Panc1 (cell line): ENCODE data around the gene SYTL3. TPM values are rescaled to one million over a fixed set of nuclear protein-coding genes. Genes with fewer than 3 reads are reported as not detected.

Experiments used
- ATAC-seq: fragments of 200-7000 bp; cut with Tn5 transposase; 2 replicates; pipeline ENCODE4 v1.9.1; 2020; ENCODE audit warnings: mild to moderate bottlenecking, moderate library complexity
- BruUV-seq: library from RNA; stranded (reverse); fragments of 400-500 nt; replicated peaks from 2 replicates; lab custom pipeline; 2021; lab: Mats Ljungman, UMichigan
- CTCF ChIA-PET: fragments of 300-600 bp; sonication (Branson Sonifier 250); formaldehyde crosslinking; loops from one replicate; lab custom pipeline; 2022; ENCODE audit warnings: antibody characterized with exemption; lab: Charles Lee
- POLR2A ChIA-PET: fragments of 300-600 bp; sonication (Branson Sonifier 250); formaldehyde crosslinking; loops from one replicate; lab custom pipeline; 2022; ENCODE audit warnings: antibody characterized with exemption; lab: Charles Lee
- DNase-seq: peaks from one replicate; pipeline ENCODE4 v3.0.0-alpha.2; 2010; ENCODE audit warnings: low read depth, low spot score
- H3K27ac ChIP-seq: 2 replicates; pipeline ENCODE4 v1.5.1; 2011; ENCODE audit warnings: mild to moderate bottlenecking, low read length, inconsistent platforms
- H3K27me3 ChIP-seq: fragments of 200-500 bp; sonication (Bioruptor generic); 2 replicates; pipeline ENCODE4 v1.6.0; 2014; ENCODE audit warnings: low read length, inconsistent platforms; ENCODE audit not compliant: control insufficient read depth, insufficient read depth
- H3K36me3 ChIP-seq: fragments of 200-500 bp; sonication (Bioruptor generic); 2 replicates; pipeline ENCODE4 v1.5.1; 2014; ENCODE audit warnings: inconsistent platforms, mild to moderate bottlenecking, low read length, moderate library complexity; ENCODE audit not compliant: control insufficient read depth, insufficient read depth
- H3K4me1 ChIP-seq: 2 replicates; pipeline ENCODE4 v1.5.1; 2011; ENCODE audit warnings: inconsistent platforms, mild to moderate bottlenecking, low read length, moderate library complexity; ENCODE audit not compliant: control insufficient read depth, insufficient read depth
- H3K4me3 ChIP-seq, 2 experiments: 2 replicates each; pipeline ENCODE4 v1.5.1; 2011 to 2012; ENCODE audit warnings: low read depth in 2 of 2, low read length in 2 of 2, mild to moderate bottlenecking in 2 of 2, inconsistent platforms in 1 of 2, moderate library complexity in 1 of 2
- H3K9me3 ChIP-seq: fragments of 200-500 bp; sonication (Bioruptor generic); 2 replicates; pipeline ENCODE4 v1.5.1; 2014; ENCODE audit warnings: low read depth, mild to moderate bottlenecking, inconsistent platforms, low read length, moderate library complexity; ENCODE audit not compliant: control insufficient read depth, insufficient read depth
- POLR2AphosphoS5 ChIP-seq: IDR thresholded peaks from 2 replicates; pipeline ENCODE4 v1.6.1; 2012; ENCODE audit warnings: mild to moderate bottlenecking, low read depth, low read length, moderate library complexity
- SIN3A ChIP-seq: IDR thresholded peaks from 2 replicates; pipeline ENCODE4 v1.6.1; 2012; ENCODE audit warnings: low read depth, mild to moderate bottlenecking, low read length, moderate library complexity, borderline replicate concordance; ENCODE audit not compliant: insufficient read depth
- TCF7L2 ChIP-seq: IDR thresholded peaks from 2 replicates; pipeline ENCODE4 v1.6.1; 2011; ENCODE audit warnings: mild to moderate bottlenecking, low read depth, low read length, inconsistent platforms
- in situ Hi-C: cut with HindIII; loops from 2 replicates; pipeline ENCODE4 v1.10.0; 2016; ENCODE audit warnings: low sequenced_read_pairs, low pct_unique_long_range_greater_than_20kb
- intact Hi-C: fragments of 100-400 bp; cut with micrococcal nuclease; formaldehyde crosslinking; loops from one replicate; pipeline ENCODE4 v1.10.0; 2022; ENCODE audit not compliant: unreplicated experiment
- total RNA-seq: library from RNA; stranded (reverse); gene quantifications from one replicate; pipeline ENCODE4 v1.2.1, GENCODE V29; 2021; ENCODE audit not compliant: unreplicated experiment
- TF ChIP-seq, protein P1 (sequence below): fragments of 450-650 bp; IDR thresholded peaks from 2 replicates; pipeline ENCODE4 v1.5.1; 2017; ENCODE audit warnings: mild to moderate bottlenecking
- TF ChIP-seq, protein P2 (sequence below), 2 experiments: IDR thresholded peaks; 2 replicates each; pipeline ENCODE4 v1.6.1; 2011 to 2012; ENCODE audit warnings: low read depth in 2 of 2, control low read depth in 1 of 2, low read length in 1 of 2, mild to moderate bottlenecking in 1 of 2, moderate library complexity in 1 of 2; ENCODE audit not compliant: insufficient read depth in 1 of 2

Gene SYTL3
- total RNA-seq, 1 experiment from 2014 or later: 1.4 TPM

DNA sequence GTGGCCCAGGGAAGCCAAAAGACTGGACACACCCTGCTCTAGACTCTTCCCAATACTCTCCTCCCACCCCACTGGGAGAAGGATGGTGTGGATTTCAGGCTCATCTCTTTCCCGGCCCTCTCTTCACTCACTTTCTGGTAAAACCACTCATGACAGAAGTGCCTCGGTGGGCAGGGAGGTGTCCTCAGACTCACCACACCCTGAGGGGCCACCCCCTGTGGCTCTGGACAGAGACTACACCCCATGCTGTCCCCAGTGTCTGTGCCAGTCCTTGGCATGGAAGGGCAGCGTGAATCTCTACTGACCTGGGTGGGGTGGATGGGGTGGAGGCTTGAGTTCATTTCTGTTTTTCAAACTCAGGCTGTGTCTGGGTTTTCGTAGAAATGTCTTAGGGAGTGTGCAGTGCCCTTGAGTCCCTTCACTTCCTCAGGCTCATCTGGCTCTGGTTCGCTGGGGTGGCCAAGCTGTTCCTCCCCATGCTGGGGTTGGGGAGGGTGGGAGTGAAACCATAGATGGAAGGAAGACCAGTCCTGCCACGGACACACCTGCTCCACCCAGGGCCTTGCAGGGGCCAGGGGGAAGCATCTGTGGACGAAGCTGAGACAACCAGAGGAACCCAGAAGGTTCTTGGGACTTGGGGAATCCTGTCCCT, 110.2 kb downstream of the SYTL3 start:
- DNase-seq (no peak), ATAC-seq (no peak)
- H3K36me3 ChIP-seq: no peaks in the 10 kb centered on the region
- intact Hi-C loops (no loop called here), in situ Hi-C loops (no loop called here)
- POLR2A ChIA-PET: no interaction called here
- H3K27ac ChIP-seq: no peak overlapping the region
- CTCF ChIA-PET: no interaction called here
- BruUV-seq: no TSS peak
- H3K9me3 ChIP-seq: no peaks in the 10 kb centered on the region
- TF ChIP-seq, protein P1, sequence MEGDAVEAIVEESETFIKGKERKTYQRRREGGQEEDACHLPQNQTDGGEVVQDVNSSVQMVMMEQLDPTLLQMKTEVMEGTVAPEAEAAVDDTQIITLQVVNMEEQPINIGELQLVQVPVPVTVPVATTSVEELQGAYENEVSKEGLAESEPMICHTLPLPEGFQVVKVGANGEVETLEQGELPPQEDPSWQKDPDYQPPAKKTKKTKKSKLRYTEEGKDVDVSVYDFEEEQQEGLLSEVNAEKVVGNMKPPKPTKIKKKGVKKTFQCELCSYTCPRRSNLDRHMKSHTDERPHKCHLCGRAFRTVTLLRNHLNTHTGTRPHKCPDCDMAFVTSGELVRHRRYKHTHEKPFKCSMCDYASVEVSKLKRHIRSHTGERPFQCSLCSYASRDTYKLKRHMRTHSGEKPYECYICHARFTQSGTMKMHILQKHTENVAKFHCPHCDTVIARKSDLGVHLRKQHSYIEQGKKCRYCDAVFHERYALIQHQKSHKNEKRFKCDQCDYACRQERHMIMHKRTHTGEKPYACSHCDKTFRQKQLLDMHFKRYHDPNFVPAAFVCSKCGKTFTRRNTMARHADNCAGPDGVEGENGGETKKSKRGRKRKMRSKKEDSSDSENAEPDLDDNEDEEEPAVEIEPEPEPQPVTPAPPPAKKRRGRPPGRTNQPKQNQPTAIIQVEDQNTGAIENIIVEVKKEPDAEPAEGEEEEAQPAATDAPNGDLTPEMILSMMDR: no peak
- TF ChIP-seq, protein P2, sequence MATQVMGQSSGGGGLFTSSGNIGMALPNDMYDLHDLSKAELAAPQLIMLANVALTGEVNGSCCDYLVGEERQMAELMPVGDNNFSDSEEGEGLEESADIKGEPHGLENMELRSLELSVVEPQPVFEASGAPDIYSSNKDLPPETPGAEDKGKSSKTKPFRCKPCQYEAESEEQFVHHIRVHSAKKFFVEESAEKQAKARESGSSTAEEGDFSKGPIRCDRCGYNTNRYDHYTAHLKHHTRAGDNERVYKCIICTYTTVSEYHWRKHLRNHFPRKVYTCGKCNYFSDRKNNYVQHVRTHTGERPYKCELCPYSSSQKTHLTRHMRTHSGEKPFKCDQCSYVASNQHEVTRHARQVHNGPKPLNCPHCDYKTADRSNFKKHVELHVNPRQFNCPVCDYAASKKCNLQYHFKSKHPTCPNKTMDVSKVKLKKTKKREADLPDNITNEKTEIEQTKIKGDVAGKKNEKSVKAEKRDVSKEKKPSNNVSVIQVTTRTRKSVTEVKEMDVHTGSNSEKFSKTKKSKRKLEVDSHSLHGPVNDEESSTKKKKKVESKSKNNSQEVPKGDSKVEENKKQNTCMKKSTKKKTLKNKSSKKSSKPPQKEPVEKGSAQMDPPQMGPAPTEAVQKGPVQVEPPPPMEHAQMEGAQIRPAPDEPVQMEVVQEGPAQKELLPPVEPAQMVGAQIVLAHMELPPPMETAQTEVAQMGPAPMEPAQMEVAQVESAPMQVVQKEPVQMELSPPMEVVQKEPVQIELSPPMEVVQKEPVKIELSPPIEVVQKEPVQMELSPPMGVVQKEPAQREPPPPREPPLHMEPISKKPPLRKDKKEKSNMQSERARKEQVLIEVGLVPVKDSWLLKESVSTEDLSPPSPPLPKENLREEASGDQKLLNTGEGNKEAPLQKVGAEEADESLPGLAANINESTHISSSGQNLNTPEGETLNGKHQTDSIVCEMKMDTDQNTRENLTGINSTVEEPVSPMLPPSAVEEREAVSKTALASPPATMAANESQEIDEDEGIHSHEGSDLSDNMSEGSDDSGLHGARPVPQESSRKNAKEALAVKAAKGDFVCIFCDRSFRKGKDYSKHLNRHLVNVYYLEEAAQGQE (IDR thresholded peaks at IDR 0.05; ENCODE audit: insufficient read depth in 1 of 2, low read depth in 2 of 2, low read length in 1 of 2): no peak
- TF ChIP-seq POLR2AphosphoS5 (no peak), TCF7L2 (no peak), SIN3A (no peak)
- no peaks in the 10 kb centered on the region for H3K27me3 ChIP-seq
- no peak overlapping the region for H3K4me3 ChIP-seq
- H3K4me1 ChIP-seq: no peaks in the 10 kb centered on the region

DNA sequence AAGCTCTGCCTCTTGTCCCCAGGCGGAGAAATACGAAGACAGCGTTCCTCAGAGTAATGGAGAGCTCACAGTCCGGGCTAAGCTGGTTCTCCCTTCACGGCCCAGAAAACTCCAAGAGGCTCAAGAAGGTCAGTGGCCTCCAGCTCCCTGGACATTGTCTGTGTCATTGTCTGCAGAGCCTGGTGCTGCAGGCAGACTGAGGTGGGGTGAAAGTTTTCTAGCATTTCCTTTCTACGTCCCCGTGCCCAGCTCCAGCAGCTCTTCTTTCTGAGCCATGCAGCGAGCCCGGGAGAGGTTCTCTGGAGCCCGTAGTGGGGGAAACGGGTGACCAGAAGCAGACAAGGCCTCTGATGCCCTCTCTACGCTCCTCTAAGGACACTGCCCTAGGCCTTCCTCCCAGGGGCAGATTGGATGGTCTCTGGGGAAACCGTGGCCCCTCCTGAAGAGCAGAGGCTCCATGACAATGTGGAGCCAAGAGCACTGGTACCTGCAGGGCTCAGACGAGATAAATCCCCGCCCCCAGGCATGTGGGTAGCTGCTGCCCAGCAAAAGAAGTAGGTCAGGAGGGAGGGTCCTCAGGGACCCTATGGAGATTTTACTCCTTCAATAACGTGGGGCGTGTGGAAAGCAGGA, 110.9 kb downstream of the SYTL3 start:
- H3K27ac ChIP-seq: no peak overlapping the region
- H3K36me3 ChIP-seq: no peaks in the 10 kb centered on the region; the same call in 1 of the 2 replicates
- DNase-seq: no peak
- H3K27me3 ChIP-seq: no peaks in the 10 kb centered on the region
- in situ Hi-C loops: no loop called here
- ChIA-PET CTCF (interaction anchor here (0.6 kb wide), 1 partner anchor 50 kb away, joined by 4 read pairs; no protein-coding TSS in a partner anchor), POLR2A (no interaction called here)
- BruUV-seq: no TSS peak
- H3K4me3 ChIP-seq: no peak overlapping the region
- no peaks in the 10 kb centered on the region for H3K9me3 ChIP-seq
- no peaks in the 10 kb centered on the region for H3K4me1 ChIP-seq
- 0 out of 2 replicates have a peak, but pooled peaks have one; percentile 10 for ATAC-seq
- intact Hi-C loops: no loop called here
- TF ChIP-seq, protein P1: no peak
- TF ChIP-seq, protein P2 (IDR thresholded peaks at IDR 0.05; ENCODE audit: insufficient read depth in 1 of 2, low read depth in 2 of 2, low read length in 1 of 2): no peak
- TF ChIP-seq TCF7L2: no peak
- no peak for TF ChIP-seq POLR2AphosphoS5
- TF ChIP-seq SIN3A: no peak
